RWPE1 (cell line): Measurements from ENCODE around the gene HYAL1.
"Not testable (repeated sequence)": the region's sequence is repeated elsewhere in the genome, so short reads cannot be mapped to it uniquely, and the experiment has no call there.

Source experiments
- CTCF ChIA-PET: fragments of 350-600 bp; sonication (Branson Sonifier 250); formaldehyde crosslinking; extraction: SDS; loops from one replicate; lab custom pipeline; 2021; lab: Yijun Ruan, JAX
- POLR2A ChIA-PET: fragments of 400-600 bp; formaldehyde crosslinking; extraction: SDS; loops from one replicate; lab custom pipeline; 2020; ENCODE audit warnings: antibody characterized with exemption; ENCODE audit not compliant: low non-redundant PET; lab: Yijun Ruan, JAX
- DNase-seq: peaks from one replicate; pipeline ENCODE4 v3.0.0; 2012; ENCODE audit warnings: low spot score
- H3K27ac ChIP-seq: fragments of 450-650 bp; 2 replicates; pipeline ENCODE4 v1.5.1; 2017
- CTCF ChIP-seq: fragments of 450-650 bp; conservative IDR thresholded peaks from 2 replicates; pipeline ENCODE4 v1.5.1; 2017; ENCODE audit warnings: low read depth, mild to moderate bottlenecking

HYAL1 gene

GRCh38 chr3:50317300-50317699 lies 13.9 kb upstream of the HYAL1 start:
- H3K27ac ChIP-seq: peak overlapping the region; percentile 97
- ChIA-PET CTCF (no interaction called here), POLR2A (interaction anchor here (1.0 kb wide), 1 partner anchor 18 kb away, joined by 5 read pairs; the partner anchor contains the start of genes HYAL3 and NAA80)
- DNase-seq: no peak
- no peak for TF ChIP-seq CTCF

GRCh38 chr3:50316657-50317242 lies 13.4 kb upstream of the HYAL1 start:
- TF ChIP-seq CTCF: no peak
- peak overlapping the region; percentile 97 for H3K27ac ChIP-seq
- ChIA-PET CTCF (no interaction called here), POLR2A (interaction anchor here (1.0 kb wide), 1 partner anchor 17 kb away, joined by 5 read pairs; the partner anchor contains the start of genes HYAL3 and NAA80)
- peak; percentile 87 for DNase-seq

GRCh38 chr3:50314816-50315215 lies 11.4 kb upstream of the HYAL1 start:
- H3K27ac ChIP-seq: peak overlapping the region; percentile 97
- ChIA-PET POLR2A (interaction anchor here (0.6 kb wide), 1 partner anchor 15 kb away, joined by 3 read pairs; no protein-coding TSS in a partner anchor), CTCF (no interaction called here)
- TF ChIP-seq CTCF: no peak
- no peak for DNase-seq

- ChIA-PET POLR2A (no interaction called here), CTCF (no interaction called here)
- no peak for TF ChIP-seq CTCF
- peak overlapping the region; percentile 97 for H3K27ac ChIP-seq
- DNase-seq: no peak
Observed at GRCh38 chr3:50314342-50314741, 11.0 kb upstream of the HYAL1 start.

GRCh38 chr3:50312041-50312440 lies 8.7 kb upstream of the HYAL1 start:
- H3K27ac ChIP-seq, DNase-seq, POLR2A ChIA-PET, CTCF ChIA-PET: not testable (repeated sequence)

GRCh38 chr3:50304601-50305000 lies 1.2 kb upstream of the HYAL1 start:
- POLR2A ChIA-PET: no interaction called here

More at GRCh38 chr3:50304601-50305000, 1.2 kb upstream of the HYAL1 start:
- H3K27ac ChIP-seq: no peak overlapping the region
- DNase-seq: no peak
- no peak for TF ChIP-seq CTCF
- CTCF ChIA-PET: interaction anchor here (0.6 kb wide), 1 partner anchor 19 kb away, joined by 5 read pairs; no protein-coding TSS in a partner anchor
